ENCODE results near the gene PAQR5. TPM values are rescaled to one million over a fixed set of nuclear protein-coding genes. Genes with fewer than 3 reads are reported as not detected.

PAQR5 gene
- total RNA-seq, 1 experiment from 2014 or later: 34.0 TPM

- intact Hi-C loops (cut with micrococcal nuclease): no loop called here
- H3K9me2 ChIP-seq (ENCODE audit: insufficient read depth): no peaks in the 10 kb centered on the region
- DNase-seq (ENCODE audit: low read depth, low spot score) (peak; percentile 86), ATAC-seq (peak; percentile 93)
- H3K9ac ChIP-seq (ENCODE audit: low read length): peak within 1 kb of the TSS; percentile 94
- no TSS peak for BruUV-seq (replicated peaks)
- RAD21 ChIA-PET (ENCODE audit: low non-redundant PET in 1 of 2, low total read pairs in 2 of 2, uncharacterized antibody in 2 of 2, unreplicated experiment in 2 of 2): interaction anchor here in 1 of 2 experiments (0.6 kb wide), 1 partner anchor 382 kb away, joined by 3 read pairs; no protein-coding TSS in a partner anchor
- CTCF ChIA-PET: interaction anchor here (1.0 to 1.5 kb wide), 2 partner anchors 19 to 355 kb away, joined by 4 read pairs; no protein-coding TSS in a partner anchor
- H3K9me3 ChIP-seq (ENCODE audit: control insufficient read depth in 1 of 2, insufficient read depth in 1 of 2, low read depth in 1 of 2, low read length in 2 of 2): no peaks in the 10 kb centered on the region
- H3K4me3 ChIP-seq (replicated peaks in 1 of 2; ENCODE audit: low read depth in 1 of 2, low read length in 2 of 2): peak within 1 kb of the TSS; percentile 89 to 92
- no peak within 1 kb of the TSS for H2AFZ ChIP-seq (ENCODE audit: low read depth, low read length, poor library complexity, severe bottlenecking)
- POLR2A ChIA-PET: interaction anchor here (1.0 to 1.6 kb wide), 3 partner anchors 10 to 38 kb away, joined by 3 to 5 read pairs (median 4); partner anchors contain the start of gene RPLP1
- H4K20me1 ChIP-seq (ENCODE audit: insufficient read depth): no peaks in the 10 kb centered on the region; the same call in 1 of the 2 replicates
- no peaks in the 10 kb centered on the region for H3K27me3 ChIP-seq (ENCODE audit: insufficient read depth, low read length)
- peaks cover 12 to 19% of the 10 kb centered on the region in 2 experiments; a peak in 3 of 4 replicates for H3K36me3 ChIP-seq (ENCODE audit: control insufficient read depth in 1 of 2, insufficient read depth in 2 of 2, low read length in 2 of 2)
- peaks cover 53% of the 10 kb centered on the region for H3K79me2 ChIP-seq (ENCODE audit: insufficient read depth, low read length)
- peak within 1 kb of the TSS; percentile 81 for H3K4me2 ChIP-seq (ENCODE audit: low read length)
- peaks cover 0 to 26% of the 10 kb centered on the region in 2 experiments; a peak in 3 of 4 replicates for H3K4me1 ChIP-seq (ENCODE audit: control insufficient read depth in 1 of 2, insufficient read depth in 2 of 2, low read length in 2 of 2)
- H3K27ac ChIP-seq (ENCODE audit: low read depth, low read length): peak within 1 kb of the TSS; percentile 83
- TF ChIP-seq EZH2 (IDR thresholded peaks at IDR 0.05) (no peak), FOSL1 (IDR thresholded peaks at IDR 0.05; ENCODE audit: low read depth) (no peak), REST (IDR thresholded peaks at IDR 0.05; ENCODE audit: low read depth) (no peak), SRF (IDR thresholded peaks at IDR 0.05; ENCODE audit: low read depth) (no peak), CEBPB (IDR thresholded peaks at IDR 0.05; ENCODE audit: low read depth) (no peak), SP1 (IDR thresholded peaks at IDR 0.05; ENCODE audit: low read depth) (peak; percentile 67), YY1 (IDR thresholded peaks at IDR 0.05; ENCODE audit: extremely low read depth, insufficient replicate concordance, low read depth, low read length) (no peak), EZH2phosphoT487 (IDR thresholded peaks at IDR 0.05; ENCODE audit: borderline replicate concordance) (no peak), ELF1 (IDR thresholded peaks at IDR 0.05; ENCODE audit: borderline replicate concordance, low read depth) (peak; percentile 65), ATF3 (IDR thresholded peaks at IDR 0.05) (no peak), SIN3A (IDR thresholded peaks at IDR 0.05; ENCODE audit: low read depth) (peak; percentile 97), RAD21 (IDR thresholded peaks at IDR 0.05; ENCODE audit: low read depth) (no peak), POLR2A (IDR thresholded peaks at IDR 0.05; ENCODE audit: borderline replicate concordance, extremely low read depth, insufficient read depth, insufficient read length) (peak; percentile 77), MAX (IDR thresholded peaks at IDR 0.05) (peak; percentile 94), ZBTB33 (IDR thresholded peaks at IDR 0.05; ENCODE audit: extremely low read depth, insufficient replicate concordance, low read length) (no peak), CTCF (IDR thresholded peaks at IDR 0.05 in 2 of 3, conservative IDR thresholded peaks at IDR 0.05 in 1 of 3; ENCODE audit: borderline replicate concordance in 1 of 3, insufficient read depth in 1 of 3, low read depth in 2 of 3, low read length in 2 of 3) (no peak), CBX3 (IDR thresholded peaks at IDR 0.05; ENCODE audit: low read depth) (peak; percentile 75; the same call in 1 of the 2 replicates), EGR1 (IDR thresholded peaks at IDR 0.05; ENCODE audit: low read depth) (no peak)
Measured at GRCh38 chr15:69413822-69414700, 115.3 kb downstream of the PAQR5 start, which contains the start of gene KIF23. Gene KIF23, plus strand, starts transcription at chr15:69414349. Its CDS starts 117 bp downstream, at chr15:69414466.

Measured in HCT116 (cell line).